Cardiac fibroblast (primary cell): ENCODE data around the gene MED31.

Experiments
- DNase-seq, 2 donors: peaks; one replicate each; pipeline versions ENCODE4 v3.0.0 to v3.0.0-alpha.2; 2010; ENCODE audit warnings: low read depth in 2 of 2
- H3K4me3 ChIP-seq, 2 donors: replicated peaks in 1 of 2; 1 replicate in 1 of 2; 2 replicates in 1 of 2; pipeline ENCODE4 v1.5.1; 2011; ENCODE audit warnings: low read depth in 2 of 2, low read length in 2 of 2, mild to moderate bottlenecking in 2 of 2, moderate library complexity in 1 of 2
- CTCF ChIP-seq: IDR thresholded peaks from one replicate; pipeline ENCODE4 v1.5.1; 2011; ENCODE audit warnings: low read depth, mild to moderate bottlenecking, low read length, inconsistent platforms

Gene MED31

GRCh38 chr17:6640536-6641246 lies 10.7 kb downstream of the MED31 start, which contains the start of the genes KIAA0753 and TXNDC17:
TSS of gene KIAA0753 (minus strand) at chr17:6640711. CDS start at chr17:6635103, 5,608 bp downstream.
TSS of gene TXNDC17 (plus strand) at chr17:6641060. CDS start at chr17:6641083, 23 bp downstream.
- no peak for TF ChIP-seq CTCF
- DNase-seq = peak; percentile 92 to 93
- peak within 1 kb of the TSS; percentile 97 to 99 for H3K4me3 ChIP-seq

GRCh38 chr17:6639586-6640535 lies 11.5 kb downstream of the MED31 start:
- DNase-seq = peak; percentile 51 to 52
- no peak for TF ChIP-seq CTCF
- peak overlapping the region; percentile 97 to 99 for H3K4me3 ChIP-seq

- no peak for DNase-seq
- no peak for TF ChIP-seq CTCF
- H3K4me3 ChIP-seq = peak overlapping the region; percentile 97 to 99
Measured at GRCh38 chr17:6639014-6639585, 12.3 kb downstream of the MED31 start.

- DNase-seq = no peak
- H3K4me3 ChIP-seq = no peak overlapping the region
- TF ChIP-seq CTCF = no peak
Measured at GRCh38 chr17:6638046-6638908, 13.1 kb downstream of the MED31 start.

- DNase-seq = no peak
- no peak for TF ChIP-seq CTCF
- H3K4me3 ChIP-seq = no peak overlapping the region
Measured at GRCh38 chr17:6637458-6637840, 14.0 kb downstream of the MED31 start.
